VCaP (cell line): ENCODE data around the gene OCEL1.
A peak's percentile ranks its signal among the peaks of the same experiment; 100 is the strongest.
"Not testable (repeated sequence)": the region's sequence is repeated elsewhere in the genome, so short reads cannot be mapped to it uniquely, and the experiment has no call there.

Source experiments
- H3K27ac ChIP-seq: fragments of 450-650 bp; 2 replicates; pipeline ENCODE4 v1.5.1; 2017
- TF ChIP-seq, protein P1 (sequence below): fragments of 450-650 bp; conservative IDR thresholded peaks from 2 replicates; pipeline ENCODE4 v1.5.1; 2017; ENCODE audit warnings: mild to moderate bottlenecking, moderate library complexity

OCEL1 gene

DNA sequence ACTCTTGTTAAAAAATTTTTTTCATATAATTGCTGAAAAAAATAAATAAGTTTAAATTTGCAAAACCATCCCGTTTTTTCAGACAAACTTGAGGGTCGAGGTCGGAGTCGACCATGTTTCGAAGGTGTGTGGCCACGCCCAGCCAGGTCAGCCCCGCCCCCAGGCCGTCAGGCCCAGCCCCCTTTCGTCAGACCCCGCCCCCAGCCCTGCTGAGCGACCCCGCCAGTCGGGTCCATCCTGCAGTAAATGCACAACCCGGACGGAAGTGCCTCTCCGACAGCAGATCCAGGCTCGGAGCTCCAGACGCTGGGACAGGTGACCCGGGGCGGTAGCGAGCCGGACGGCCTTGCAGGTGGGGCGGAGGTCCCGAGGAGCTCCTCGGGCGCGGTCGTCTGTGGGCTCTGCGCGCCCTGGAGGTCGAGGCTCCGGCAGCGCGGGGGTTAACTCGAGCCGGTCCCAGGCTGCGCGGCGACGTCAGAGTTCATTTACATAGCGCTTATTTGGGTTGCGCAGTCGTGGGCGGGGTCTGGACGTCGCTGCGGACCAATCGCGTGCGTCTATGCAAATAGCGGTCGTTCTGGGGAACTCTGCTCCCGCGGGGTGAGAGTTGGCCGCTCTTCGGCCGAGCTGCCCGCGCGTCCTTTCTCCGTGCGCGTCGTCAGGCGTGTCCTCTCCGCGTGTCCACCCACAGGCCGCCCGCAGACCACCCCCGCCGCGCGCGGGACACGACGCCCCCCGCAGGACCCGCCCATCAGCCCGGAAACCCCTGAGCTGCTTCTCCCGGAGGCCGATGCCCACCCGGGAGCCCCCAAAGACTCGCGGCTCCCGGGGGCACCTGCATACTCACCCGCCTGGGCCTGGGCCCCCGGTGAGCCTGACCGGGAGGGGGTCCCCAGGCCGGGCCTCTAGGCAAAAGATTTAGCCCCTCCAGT is at the start of gene OCEL1:
OCEL1 (plus strand) TSS at position 225 of the 932 bp plus-strand sequence; CDS start at position 247, 22 bp downstream.
- TF ChIP-seq, protein P1, sequence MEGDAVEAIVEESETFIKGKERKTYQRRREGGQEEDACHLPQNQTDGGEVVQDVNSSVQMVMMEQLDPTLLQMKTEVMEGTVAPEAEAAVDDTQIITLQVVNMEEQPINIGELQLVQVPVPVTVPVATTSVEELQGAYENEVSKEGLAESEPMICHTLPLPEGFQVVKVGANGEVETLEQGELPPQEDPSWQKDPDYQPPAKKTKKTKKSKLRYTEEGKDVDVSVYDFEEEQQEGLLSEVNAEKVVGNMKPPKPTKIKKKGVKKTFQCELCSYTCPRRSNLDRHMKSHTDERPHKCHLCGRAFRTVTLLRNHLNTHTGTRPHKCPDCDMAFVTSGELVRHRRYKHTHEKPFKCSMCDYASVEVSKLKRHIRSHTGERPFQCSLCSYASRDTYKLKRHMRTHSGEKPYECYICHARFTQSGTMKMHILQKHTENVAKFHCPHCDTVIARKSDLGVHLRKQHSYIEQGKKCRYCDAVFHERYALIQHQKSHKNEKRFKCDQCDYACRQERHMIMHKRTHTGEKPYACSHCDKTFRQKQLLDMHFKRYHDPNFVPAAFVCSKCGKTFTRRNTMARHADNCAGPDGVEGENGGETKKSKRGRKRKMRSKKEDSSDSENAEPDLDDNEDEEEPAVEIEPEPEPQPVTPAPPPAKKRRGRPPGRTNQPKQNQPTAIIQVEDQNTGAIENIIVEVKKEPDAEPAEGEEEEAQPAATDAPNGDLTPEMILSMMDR = no peak
- peak within 1 kb of the TSS; percentile 87 for H3K27ac ChIP-seq

DNA sequence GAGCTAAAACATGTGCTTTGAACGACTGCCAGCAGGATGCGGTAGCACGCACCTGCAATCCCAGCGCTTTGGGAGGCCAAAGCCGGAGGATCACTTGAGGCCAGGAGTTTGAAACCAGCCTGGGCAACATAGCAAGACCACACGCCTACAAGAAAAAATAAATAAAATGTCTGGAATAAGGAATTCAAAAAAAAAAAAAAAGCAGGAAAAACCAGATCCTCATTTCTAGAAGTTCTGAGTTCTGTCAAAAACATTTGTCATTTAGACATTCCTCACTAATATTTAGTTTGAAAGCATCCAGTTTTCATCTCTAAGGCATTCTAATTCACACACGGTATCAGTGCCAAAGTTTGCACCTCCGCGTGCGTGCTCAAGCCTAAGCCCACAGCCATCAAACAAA is 47.7 kb upstream of the OCEL1 start:
- TF ChIP-seq, protein P1 = no peak

GRCh38 chr19:17180997-17181702 is 44.9 kb upstream of the OCEL1 start:
- H3K27ac ChIP-seq = no peak overlapping the region
- TF ChIP-seq, protein P1 = no peak

More for the DNA sequence above, 47.7 kb upstream of the OCEL1 start:
- no peak overlapping the region for H3K27ac ChIP-seq

DNA sequence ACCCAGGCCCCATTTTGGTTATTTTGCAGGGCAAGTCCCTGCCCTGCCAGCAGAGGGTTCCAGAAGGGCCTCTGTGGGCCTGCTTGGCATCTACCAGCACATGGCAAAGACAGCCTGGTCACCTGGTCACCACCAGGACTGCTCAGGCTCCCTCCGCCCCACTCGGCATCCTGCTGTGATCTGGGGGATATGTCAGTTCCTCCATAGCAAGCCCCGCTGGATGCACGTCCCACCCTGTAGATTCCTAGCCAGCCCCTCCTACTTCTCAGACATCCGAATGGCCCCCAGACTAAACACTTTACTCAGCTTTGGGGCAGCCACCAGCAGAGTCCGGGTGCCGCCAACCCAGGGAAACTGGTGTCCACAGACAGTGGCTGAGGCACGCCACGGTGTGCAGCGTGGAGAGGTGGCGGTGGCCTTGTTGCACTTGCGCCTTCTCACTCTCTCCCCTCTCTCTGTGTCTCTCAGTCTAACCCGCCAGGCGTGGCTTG is 42.7 kb upstream of the OCEL1 start:
- no peak overlapping the region for H3K27ac ChIP-seq
- TF ChIP-seq, protein P1 = no peak

DNA sequence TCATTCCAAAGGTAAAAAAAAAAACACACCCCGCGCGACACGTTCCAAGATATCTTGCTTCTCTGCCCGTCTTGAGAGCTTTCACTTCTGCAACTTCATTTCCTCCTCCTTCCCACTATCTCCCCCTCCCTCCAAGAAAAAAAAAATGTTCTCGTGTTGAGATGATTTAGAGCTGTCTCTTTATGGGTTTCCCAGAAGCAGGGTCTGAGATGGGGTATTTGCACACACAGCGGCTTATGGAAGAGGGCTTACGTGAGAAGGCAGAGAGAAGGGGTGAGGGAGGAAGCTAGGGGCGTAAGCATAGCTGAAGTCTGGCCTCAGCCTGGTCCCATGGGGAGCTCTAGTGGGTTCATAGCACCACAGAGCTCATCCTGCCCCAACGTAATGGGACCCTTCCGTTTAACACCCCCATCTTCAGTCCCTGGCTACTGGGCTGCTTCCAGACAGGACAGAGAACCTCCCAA is 42.1 kb upstream of the OCEL1 start:
- TF ChIP-seq, protein P1 = no peak
- H3K27ac ChIP-seq = no peak overlapping the region

GRCh38 chr19:17184371-17184841 is 41.6 kb upstream of the OCEL1 start:
- no peak overlapping the region for H3K27ac ChIP-seq
- TF ChIP-seq, protein P1 = no peak

DNA sequence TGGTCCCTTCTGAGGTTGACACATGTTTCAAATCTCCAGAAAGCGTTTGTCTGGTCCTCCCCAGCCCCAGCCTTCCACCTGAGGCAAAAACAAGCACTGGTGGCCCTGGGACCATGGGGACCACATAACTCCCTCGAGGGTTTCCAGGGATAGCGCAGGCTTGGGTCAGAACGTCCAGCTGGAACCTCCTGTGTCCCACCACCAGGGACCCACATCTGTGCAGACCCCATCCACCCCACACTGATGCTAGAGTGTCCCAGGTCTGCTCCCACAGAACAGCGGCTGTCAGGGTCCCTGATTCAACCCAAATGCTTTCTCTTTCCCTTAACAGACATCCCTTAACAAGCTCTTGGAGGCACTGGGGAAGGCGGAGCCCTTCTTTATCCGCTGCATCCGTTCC is 40.4 kb upstream of the OCEL1 start:
- TF ChIP-seq, protein P1 = no peak
- no peak overlapping the region for H3K27ac ChIP-seq

GRCh38 chr19:17191736-17192135 is 34.3 kb upstream of the OCEL1 start:
- not testable (repeated sequence) for H3K27ac ChIP-seq
